ENCODE measurements around the gene CCL16.
A peak's percentile ranks its signal among the peaks of the same experiment; 100 is the strongest.

The CCL16 gene

GRCh38 chr17:35932586-35932985 is 48.7 kb downstream of the CCL16 start:
- TF ChIP-seq SIN3A (IDR thresholded peaks at IDR 0.05; ENCODE audit: borderline replicate concordance, insufficient read depth, low read length) = no peak
- no peak for TF ChIP-seq REST (IDR thresholded peaks at IDR 0.05; ENCODE audit: insufficient read depth in 1 of 2, low read depth in 2 of 2, low read length in 2 of 2)
- no peak for TF ChIP-seq TAF1 (IDR thresholded peaks at IDR 0.05; ENCODE audit: borderline replicate concordance, insufficient read depth, low read length)
- no peak for TF ChIP-seq FOXP2 (optimal IDR thresholded peaks at IDR 0.05; ENCODE audit: borderline replicate concordance, extremely low read depth, extremely low read length, insufficient read depth)
- no peak for TF ChIP-seq POLR2AphosphoS5 (IDR thresholded peaks at IDR 0.05; ENCODE audit: low read depth, low read length)

- TF ChIP-seq SIN3A (IDR thresholded peaks at IDR 0.05; ENCODE audit: borderline replicate concordance, insufficient read depth, low read length) = no peak
- no peak for TF ChIP-seq REST (IDR thresholded peaks at IDR 0.05; ENCODE audit: insufficient read depth in 1 of 2, low read depth in 2 of 2, low read length in 2 of 2)
- TF ChIP-seq FOXP2 (optimal IDR thresholded peaks at IDR 0.05; ENCODE audit: borderline replicate concordance, extremely low read depth, extremely low read length, insufficient read depth) = no peak
- no peak for TF ChIP-seq TAF1 (IDR thresholded peaks at IDR 0.05; ENCODE audit: borderline replicate concordance, insufficient read depth, low read length)
- TF ChIP-seq POLR2AphosphoS5 (IDR thresholded peaks at IDR 0.05; ENCODE audit: low read depth, low read length) = no peak
These were observed 49.4 kb downstream of the CCL16 start for GRCh38 chr17:35931794-35932425.

DNA sequence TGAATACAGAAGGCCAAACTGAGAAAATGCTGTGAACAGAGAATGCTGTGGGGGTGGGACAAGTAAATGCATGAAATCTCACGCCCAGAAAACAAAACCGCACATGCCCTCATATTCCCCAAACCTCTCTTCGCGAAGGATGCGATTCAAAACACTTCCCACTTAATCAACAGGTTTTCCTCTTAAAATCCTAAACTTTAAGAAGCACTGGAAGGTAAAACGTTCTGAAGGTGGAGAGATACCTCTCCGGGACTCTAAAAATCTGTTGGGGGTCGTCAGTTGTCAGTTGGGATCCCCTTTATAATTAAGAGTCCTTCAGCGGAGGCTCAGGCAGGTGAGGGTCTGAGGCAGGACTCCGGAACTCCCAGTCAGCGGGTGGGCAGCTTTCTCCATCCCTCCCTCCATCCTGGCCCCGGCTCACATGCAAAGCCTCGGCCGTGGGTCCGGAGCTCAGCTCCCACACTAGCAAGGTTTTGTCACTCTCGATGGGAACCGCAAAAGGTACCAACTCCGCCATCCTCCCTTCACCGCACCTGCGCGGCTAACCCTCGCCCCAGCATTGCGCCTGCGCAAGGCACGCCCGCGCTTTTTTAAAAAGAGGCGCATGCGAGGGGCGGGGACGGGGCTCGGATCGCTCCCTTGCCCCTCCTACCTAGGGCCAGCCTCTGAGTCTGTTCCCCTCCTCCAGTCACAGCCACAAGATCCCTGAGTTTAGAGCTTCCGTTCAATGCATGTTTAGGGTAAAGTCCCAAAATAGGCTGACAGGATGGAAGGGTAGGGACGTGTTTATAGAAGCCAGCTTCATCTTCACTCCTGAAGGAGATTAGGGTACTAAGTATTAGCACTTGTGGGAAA is 50.9 kb downstream of the CCL16 start, which contains the start of gene RDM1:
RDM1 (minus strand) TSS at position 563 of the 855 bp plus-strand sequence; CDS start at position 517, 46 bp downstream.
- TF ChIP-seq SIN3A (IDR thresholded peaks at IDR 0.05; ENCODE audit: borderline replicate concordance, insufficient read depth, low read length) = no peak
- peak; percentile 64 for TF ChIP-seq POLR2AphosphoS5 (IDR thresholded peaks at IDR 0.05; ENCODE audit: low read depth, low read length)
- no peak for TF ChIP-seq REST (IDR thresholded peaks at IDR 0.05; ENCODE audit: insufficient read depth in 1 of 2, low read depth in 2 of 2, low read length in 2 of 2)

- no peak for TF ChIP-seq FOXP2 (optimal IDR thresholded peaks at IDR 0.05; ENCODE audit: borderline replicate concordance, extremely low read depth, extremely low read length, insufficient read depth)
These were observed 53.6 kb downstream of the CCL16 start for GRCh38 chr17:35927714-35928113.
